AG09319 (cell line): ENCODE measurements around the gene NMRK2.
A peak's percentile ranks its signal among the peaks of the same experiment; 100 is the strongest.
"Not testable (repeated sequence)": the region's sequence is repeated elsewhere in the genome, so short reads cannot be mapped to it uniquely, and the experiment has no call there.

Source experiments
- DNase-seq: peaks from one replicate; pipeline ENCODE4 v3.0.0-alpha.2; 2010; ENCODE audit warnings: low read depth; ENCODE audit errors: extremely low read depth
- CTCF ChIP-seq: IDR thresholded peaks from 2 replicates; pipeline ENCODE4 v1.5.1; 2011; ENCODE audit warnings: low read depth, mild to moderate bottlenecking, inconsistent platforms, low read length, moderate library complexity

Gene NMRK2

GRCh38 chr19:3963458-3964255, 30.8 kb downstream of the NMRK2 start:
- no peak for TF ChIP-seq CTCF
- no peak for DNase-seq

- DNase-seq: no peak
Measured at GRCh38 chr19:3964256-3965194, 31.7 kb downstream of the NMRK2 start.

GRCh38 chr19:3966051-3967017, 33.5 kb downstream of the NMRK2 start:
- no peak for DNase-seq
- TF ChIP-seq CTCF: no peak

More at GRCh38 chr19:3964256-3965194, 31.7 kb downstream of the NMRK2 start:
- no peak for TF ChIP-seq CTCF

- not testable (repeated sequence) for DNase-seq
Measured at GRCh38 chr19:3967983-3968382, 35.1 kb downstream of the NMRK2 start.

- no peak for TF ChIP-seq CTCF
- DNase-seq: peak; percentile 99
Measured at GRCh38 chr19:3968556-3969434, 35.9 kb downstream of the NMRK2 start.

GRCh38 chr19:3969435-3970312, 36.8 kb downstream of the NMRK2 start:
- peak; percentile 22 for TF ChIP-seq CTCF
- no peak for DNase-seq
